ENCODE data around the gene DAB1. TPM values are rescaled to one million over a fixed set of nuclear protein-coding genes. Genes with fewer than 3 reads are reported as not detected.

The DAB1 gene
- total and polyA plus RNA-seq, 10 of the 15 experiments (the other 5 are each of a cell fraction or from before 2014, with no cell fraction given) = 0.02 to 0.10 (median 0.03) TPM; not detected in 5

GRCh38 chr1:56965916-56966697 is 457.8 kb downstream of the DAB1 start, which contains the start of gene C8B:
Gene C8B (minus strand): TSS chr1:56966015. CDS start chr1:56965948, 67 bp downstream.
- ChIA-PET POLR2A (interaction anchor here (0.5 kb wide), 1 partner anchor 264 kb away, joined by 8 read pairs; no protein-coding TSS in a partner anchor), RAD21 (ENCODE audit: unreplicated experiment) (no interaction called here), CTCF (interaction anchor here (0.7 to 4.6 kb wide), 2 partner anchors 25 to 133 kb away, joined by 3 to 35 read pairs; no protein-coding TSS in a partner anchor), SMC1A (ENCODE audit: uncharacterized antibody, unreplicated experiment) (interaction anchor here (0.6 kb wide), 1 partner anchor 134 kb away, joined by 3 read pairs; no protein-coding TSS in a partner anchor)
- intact Hi-C loops (cut with micrococcal nuclease; ENCODE audit: unreplicated experiment) = no loop called here
- Histone ChIP-seq H3K4me1 (ENCODE audit: control insufficient read depth, insufficient read depth, low read length) (no peaks in the 10 kb centered on the region), H3K36me3 (ENCODE audit: control insufficient read depth in 2 of 2, insufficient read depth in 2 of 2, low read length in 1 of 2) (no peaks in the 10 kb centered on the region), H3K27me3 (replicated peaks in 1 of 2; ENCODE audit: control insufficient read depth in 2 of 2, insufficient read depth in 2 of 2, low read length in 1 of 2) (no peaks in the 10 kb centered on the region), H3K4me3 (no peak within 1 kb of the TSS), H2AFZ (ENCODE audit: control insufficient read depth, low read depth, low read length) (no peak within 1 kb of the TSS), H3K79me2 (ENCODE audit: control insufficient read depth, insufficient read depth, low read length) (no peaks in the 10 kb centered on the region), H3K4me2 (ENCODE audit: control insufficient read depth, insufficient read depth) (no peak within 1 kb of the TSS), H4K20me1 (ENCODE audit: control insufficient read depth, insufficient read depth) (no peaks in the 10 kb centered on the region), H3K9me3 (replicated peaks; ENCODE audit: control insufficient read depth, insufficient read depth, low read length) (no peaks in the 10 kb centered on the region), H3K27ac (ENCODE audit: control insufficient read depth, insufficient read depth) (no peak within 1 kb of the TSS), H3K9ac (ENCODE audit: control insufficient read depth, insufficient read depth, low read length) (no peak within 1 kb of the TSS)
- FAIRE-seq (no peak), ATAC-seq (no peak), DNase-seq (ENCODE audit: low read depth, low spot score) (no peak)
- BruUV-seq (replicated peaks) = no TSS peak
- in situ Hi-C loops (cut with MboI) = no loop called here
- 44% methylated on average over 3 of the region's 3 CpGs for WGBS (ENCODE audit: insufficient coverage, insufficient replicate concordance, low lambda C conversion rate, missing lambda C conversion rate)
- TF ChIP-seq ZNF384 (IDR thresholded peaks at IDR 0.05; ENCODE audit: borderline replicate concordance, low read depth, low read length) (no peak), TAF1 (IDR thresholded peaks at IDR 0.05; ENCODE audit: borderline replicate concordance, low read depth, low read length) (no peak), POU2F2 (IDR thresholded peaks at IDR 0.05; ENCODE audit: borderline replicate concordance, low read depth, low read length) (no peak), SREBF1 (IDR thresholded peaks at IDR 0.05; ENCODE audit: low read length) (no peak), REST (IDR thresholded peaks at IDR 0.05; ENCODE audit: low read depth, low read length) (no peak), MXI1 (IDR thresholded peaks at IDR 0.05; ENCODE audit: low read depth, low read length) (no peak), CEBPB (IDR thresholded peaks at IDR 0.05; ENCODE audit: borderline replicate concordance in 1 of 2, low read depth in 2 of 2, low read length in 2 of 2) (no peak), IKZF2 (IDR thresholded peaks at IDR 0.05) (no peak), SRF (IDR thresholded peaks at IDR 0.05; ENCODE audit: low read depth in 2 of 2, low read length in 2 of 2) (no peak)
- TF ChIP-seq, protein P1, sequence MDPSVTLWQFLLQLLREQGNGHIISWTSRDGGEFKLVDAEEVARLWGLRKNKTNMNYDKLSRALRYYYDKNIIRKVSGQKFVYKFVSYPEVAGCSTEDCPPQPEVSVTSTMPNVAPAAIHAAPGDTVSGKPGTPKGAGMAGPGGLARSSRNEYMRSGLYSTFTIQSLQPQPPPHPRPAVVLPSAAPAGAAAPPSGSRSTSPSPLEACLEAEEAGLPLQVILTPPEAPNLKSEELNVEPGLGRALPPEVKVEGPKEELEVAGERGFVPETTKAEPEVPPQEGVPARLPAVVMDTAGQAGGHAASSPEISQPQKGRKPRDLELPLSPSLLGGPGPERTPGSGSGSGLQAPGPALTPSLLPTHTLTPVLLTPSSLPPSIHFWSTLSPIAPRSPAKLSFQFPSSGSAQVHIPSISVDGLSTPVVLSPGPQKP (IDR thresholded peaks at IDR 0.05; ENCODE audit: low read depth, low read length) = no peak
- TF ChIP-seq, protein P2, sequence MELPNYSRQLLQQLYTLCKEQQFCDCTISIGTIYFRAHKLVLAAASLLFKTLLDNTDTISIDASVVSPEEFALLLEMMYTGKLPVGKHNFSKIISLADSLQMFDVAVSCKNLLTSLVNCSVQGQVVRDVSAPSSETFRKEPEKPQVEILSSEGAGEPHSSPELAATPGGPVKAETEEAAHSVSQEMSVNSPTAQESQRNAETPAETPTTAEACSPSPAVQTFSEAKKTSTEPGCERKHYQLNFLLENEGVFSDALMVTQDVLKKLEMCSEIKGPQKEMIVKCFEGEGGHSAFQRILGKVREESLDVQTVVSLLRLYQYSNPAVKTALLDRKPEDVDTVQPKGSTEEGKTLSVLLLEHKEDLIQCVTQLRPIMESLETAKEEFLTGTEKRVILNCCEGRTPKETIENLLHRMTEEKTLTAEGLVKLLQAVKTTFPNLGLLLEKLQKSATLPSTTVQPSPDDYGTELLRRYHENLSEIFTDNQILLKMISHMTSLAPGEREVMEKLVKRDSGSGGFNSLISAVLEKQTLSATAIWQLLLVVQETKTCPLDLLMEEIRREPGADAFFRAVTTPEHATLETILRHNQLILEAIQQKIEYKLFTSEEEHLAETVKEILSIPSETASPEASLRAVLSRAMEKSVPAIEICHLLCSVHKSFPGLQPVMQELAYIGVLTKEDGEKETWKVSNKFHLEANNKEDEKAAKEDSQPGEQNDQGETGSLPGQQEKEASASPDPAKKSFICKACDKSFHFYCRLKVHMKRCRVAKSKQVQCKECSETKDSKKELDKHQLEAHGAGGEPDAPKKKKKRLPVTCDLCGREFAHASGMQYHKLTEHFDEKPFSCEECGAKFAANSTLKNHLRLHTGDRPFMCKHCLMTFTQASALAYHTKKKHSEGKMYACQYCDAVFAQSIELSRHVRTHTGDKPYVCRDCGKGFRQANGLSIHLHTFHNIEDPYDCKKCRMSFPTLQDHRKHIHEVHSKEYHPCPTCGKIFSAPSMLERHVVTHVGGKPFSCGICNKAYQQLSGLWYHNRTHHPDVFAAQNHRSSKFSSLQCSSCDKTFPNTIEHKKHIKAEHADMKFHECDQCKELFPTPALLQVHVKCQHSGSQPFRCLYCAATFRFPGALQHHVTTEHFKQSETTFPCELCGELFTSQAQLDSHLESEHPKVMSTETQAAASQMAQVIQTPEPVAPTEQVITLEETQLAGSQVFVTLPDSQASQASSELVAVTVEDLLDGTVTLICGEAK (IDR thresholded peaks at IDR 0.05; ENCODE audit: borderline replicate concordance) = no peak
- TF ChIP-seq, protein P3, sequence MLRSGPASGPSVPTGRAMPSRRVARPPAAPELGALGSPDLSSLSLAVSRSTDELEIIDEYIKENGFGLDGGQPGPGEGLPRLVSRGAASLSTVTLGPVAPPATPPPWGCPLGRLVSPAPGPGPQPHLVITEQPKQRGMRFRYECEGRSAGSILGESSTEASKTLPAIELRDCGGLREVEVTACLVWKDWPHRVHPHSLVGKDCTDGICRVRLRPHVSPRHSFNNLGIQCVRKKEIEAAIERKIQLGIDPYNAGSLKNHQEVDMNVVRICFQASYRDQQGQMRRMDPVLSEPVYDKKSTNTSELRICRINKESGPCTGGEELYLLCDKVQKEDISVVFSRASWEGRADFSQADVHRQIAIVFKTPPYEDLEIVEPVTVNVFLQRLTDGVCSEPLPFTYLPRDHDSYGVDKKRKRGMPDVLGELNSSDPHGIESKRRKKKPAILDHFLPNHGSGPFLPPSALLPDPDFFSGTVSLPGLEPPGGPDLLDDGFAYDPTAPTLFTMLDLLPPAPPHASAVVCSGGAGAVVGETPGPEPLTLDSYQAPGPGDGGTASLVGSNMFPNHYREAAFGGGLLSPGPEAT (IDR thresholded peaks at IDR 0.05; ENCODE audit: low read depth) = no peak
